Measurements from ENCODE around the gene PANX1.

GRCh38 chr11:94090401-94090800 lies 38.2 kb upstream of the PANX1 start:
- no peak for TF ChIP-seq CTCF (conservative IDR thresholded peaks at IDR 0.05 in 1 of 2, IDR thresholded peaks at IDR 0.05 in 1 of 2; ENCODE audit: extremely low read depth in 1 of 2, insufficient read depth in 1 of 2, low read depth in 1 of 2, low read length in 2 of 2)
- no peak for TF ChIP-seq EZH2 (IDR thresholded peaks at IDR 0.05; ENCODE audit: borderline replicate concordance, low read length)

Data from mammary epithelial cell (primary cell).